KMS-11 (cell line): Measurements from ENCODE around the gene ZFR2.

Source experiments
- H2AFZ ChIP-seq: fragments of 200-600 bp; sonication (generic); 2 replicates; pipeline ENCODE4 v1.6.1; 2016; ENCODE audit warnings: antibody characterized with exemption, mixed run types, low read depth
- H3K27ac ChIP-seq: fragments of 200-600 bp; sonication (generic); 2 replicates; pipeline ENCODE4 v1.6.1; 2016; ENCODE audit warnings: mild to moderate bottlenecking, mixed run types
- H3K27me3 ChIP-seq: fragments of 200-600 bp; sonication (generic); 2 replicates; pipeline ENCODE4 v1.6.1; 2017; ENCODE audit warnings: mild to moderate bottlenecking, low read depth, mixed run types, moderate library complexity; ENCODE audit not compliant: insufficient read depth
- H3K36me3 ChIP-seq: fragments of 200-600 bp; sonication (generic); 2 replicates; pipeline ENCODE4 v1.6.1; 2017; ENCODE audit warnings: mild to moderate bottlenecking, mixed run types; ENCODE audit not compliant: insufficient read depth
- H3K4me1 ChIP-seq: fragments of 200-600 bp; sonication (generic); 2 replicates; pipeline ENCODE4 v1.6.1; 2016; ENCODE audit warnings: mild to moderate bottlenecking, low read depth, mixed run types; ENCODE audit not compliant: poor library complexity, severe bottlenecking
- H3K4me2 ChIP-seq: fragments of 200-600 bp; sonication (generic); 2 replicates; pipeline ENCODE4 v1.7.0; 2016; ENCODE audit warnings: mild to moderate bottlenecking, mixed run types
- H3K4me3 ChIP-seq: fragments of 200-600 bp; sonication (generic); IDR thresholded peaks from 2 replicates; pipeline ENCODE4 v1.6.1; 2017; ENCODE audit warnings: low read depth, low read length, mixed read lengths; ENCODE audit not compliant: insufficient read depth
- H3K79me2 ChIP-seq: fragments of 200-600 bp; sonication (generic); 2 replicates; pipeline ENCODE4 v1.6.1; 2016; ENCODE audit warnings: low read depth, mixed run types; ENCODE audit not compliant: insufficient read depth
- H3K9ac ChIP-seq: fragments of 200-600 bp; sonication (generic); 2 replicates; pipeline ENCODE4 v1.6.1; 2016; ENCODE audit warnings: mild to moderate bottlenecking, mixed run types
- H4K20me1 ChIP-seq: fragments of 200-600 bp; sonication (generic); 2 replicates; pipeline ENCODE4 v1.6.1; 2016; ENCODE audit warnings: mild to moderate bottlenecking, mixed run types; ENCODE audit not compliant: insufficient read depth
- CTCF ChIP-seq: fragments of 200-600 bp; sonication (generic); conservative IDR thresholded peaks from 2 replicates; pipeline ENCODE4 v1.6.1; 2017; ENCODE audit warnings: low read depth, mild to moderate bottlenecking, antibody characterized with exemption, low read length, moderate library complexity, mixed read lengths

Gene ZFR2

GRCh38 chr19:3868770-3869456 is at the start of gene ZFR2:
Gene ZFR2 (minus strand): TSS chr19:3869038. CDS start chr19:3869017, 21 bp downstream.
- Histone ChIP-seq H3K4me3 (no peak within 1 kb of the TSS), H4K20me1 (no peaks in the 10 kb centered on the region), H3K36me3 (no peaks in the 10 kb centered on the region), H3K9ac (no peak within 1 kb of the TSS), H3K4me2 (no peak within 1 kb of the TSS), H3K79me2 (no peaks in the 10 kb centered on the region), H2AFZ (no peak within 1 kb of the TSS), H3K27ac (no peak within 1 kb of the TSS), H3K27me3 (peaks cover 87% of the 10 kb centered on the region), H3K4me1 (no peaks in the 10 kb centered on the region)
- no peak for TF ChIP-seq CTCF

GRCh38 chr19:3916033-3916432 is 47.2 kb upstream of the ZFR2 start:
- H3K79me2 ChIP-seq, result no peaks in the 10 kb centered on the region
- TF ChIP-seq CTCF, result no peak
- H3K4me3 ChIP-seq, result no peak overlapping the region
- H4K20me1 ChIP-seq, result no peaks in the 10 kb centered on the region
- no peaks in the 10 kb centered on the region for H3K4me1 ChIP-seq
- H3K27me3 ChIP-seq, result peaks cover 64% of the 10 kb centered on the region
- no peak overlapping the region for H3K9ac ChIP-seq
- no peaks in the 10 kb centered on the region for H3K36me3 ChIP-seq
- no peak overlapping the region for H3K27ac ChIP-seq
- no peak overlapping the region for H2AFZ ChIP-seq
- no peak overlapping the region for H3K4me2 ChIP-seq

GRCh38 chr19:3914199-3914598 is 45.4 kb upstream of the ZFR2 start:
- H3K36me3 ChIP-seq, result no peaks in the 10 kb centered on the region
- no peaks in the 10 kb centered on the region for H3K4me1 ChIP-seq
- TF ChIP-seq CTCF, result no peak
- no peak overlapping the region for H3K9ac ChIP-seq
- H3K4me3 ChIP-seq, result no peak overlapping the region
- peaks cover 53% of the 10 kb centered on the region for H3K27me3 ChIP-seq
- H3K79me2 ChIP-seq, result no peaks in the 10 kb centered on the region
- H2AFZ ChIP-seq, result no peak overlapping the region
- no peaks in the 10 kb centered on the region for H4K20me1 ChIP-seq
- H3K4me2 ChIP-seq, result no peak overlapping the region
- H3K27ac ChIP-seq, result no peak overlapping the region

- peaks cover 51% of the 10 kb centered on the region for H3K27me3 ChIP-seq
Measured at GRCh38 chr19:3910105-3910504, 41.3 kb upstream of the ZFR2 start.

More at GRCh38 chr19:3910105-3910504, 41.3 kb upstream of the ZFR2 start:
- H3K79me2 ChIP-seq, result no peaks in the 10 kb centered on the region
- no peak overlapping the region for H3K4me3 ChIP-seq
- H3K36me3 ChIP-seq, result no peaks in the 10 kb centered on the region
- no peak overlapping the region for H3K27ac ChIP-seq
- H4K20me1 ChIP-seq, result no peaks in the 10 kb centered on the region
- H2AFZ ChIP-seq, result no peak overlapping the region
- TF ChIP-seq CTCF, result no peak
- H3K4me1 ChIP-seq, result peaks cover 6% of the 10 kb centered on the region
- H3K9ac ChIP-seq, result no peak overlapping the region
- no peak overlapping the region for H3K4me2 ChIP-seq
